ENCODE results near the gene AMFR. TPM values are rescaled to one million over a fixed set of nuclear protein-coding genes. Genes with fewer than 3 reads are reported as not detected.

The AMFR gene
- total and polyA plus RNA-seq, 10 donors = 48.1 to 249 (median 99.3) TPM

GRCh38 chr16:56405977-56406672 lies 19.2 kb downstream of the AMFR start:
- no peak for DNase-seq
- Histone ChIP-seq H3K4me3 (no peak overlapping the region), H3K27ac (no peak overlapping the region), H3K4me1 (peaks cover 0 to 4% (median 0%) of the 10 kb centered on the region in 6 donors), H3K36me3 (peaks cover 17 to 96% (median 71%) of the 10 kb centered on the region in 6 donors), H3K9me3 (no peaks in the 10 kb centered on the region), H3K27me3 (replicated peaks in 1 of 7) (no peaks in the 10 kb centered on the region)
- intact Hi-C loops (cut with DNase I; ENCODE audit: low total_unique reads) = no loop called here
- no peak for TF ChIP-seq CTCF (IDR thresholded peaks at IDR 0.05 in 8 of 11, conservative IDR thresholded peaks at IDR 0.05 in 3 of 11)
- no peak for TF ChIP-seq POLR2A (IDR thresholded peaks at IDR 0.05)
- 57 to 89% (median 71%) methylated on average over 4 of the region's 4 CpGs for WGBS, 5 donors

GRCh38 chr16:56401482-56401881 lies 23.9 kb downstream of the AMFR start:
- Histone ChIP-seq H3K4me3 (no peak overlapping the region), H3K36me3 (peaks cover 10 to 84% (median 58%) of the 10 kb centered on the region in 6 donors), H3K27me3 (replicated peaks in 1 of 7) (no peaks in the 10 kb centered on the region), H3K9me3 (no peaks in the 10 kb centered on the region), H3K4me1 (no peaks in the 10 kb centered on the region), H3K27ac (no peak overlapping the region)
- intact Hi-C loops (cut with DNase I; ENCODE audit: low total_unique reads) = no loop called here
- TF ChIP-seq CTCF (IDR thresholded peaks at IDR 0.05 in 8 of 11, conservative IDR thresholded peaks at IDR 0.05 in 3 of 11) (peak in 1 of 11 experiments; percentile 18), POLR2AphosphoS5 (IDR thresholded peaks at IDR 0.05) (no peak)
- WGBS, 5 donors = 92 to 98% (median 94%) methylated on average over 5 of the region's 5 CpGs
- no peak for DNase-seq

GRCh38 chr16:56400458-56400857 lies 24.9 kb downstream of the AMFR start:
- no peaks in the 10 kb centered on the region for H3K9me3 ChIP-seq
- H3K4me1 ChIP-seq = no peaks in the 10 kb centered on the region
- H3K36me3 ChIP-seq = peaks cover 10 to 89% (median 57%) of the 10 kb centered on the region in 6 donors
- no peak overlapping the region for H3K27ac ChIP-seq
- WGBS, 5 donors = 71 to 90% (median 80%) methylated on average over 5 of the region's 5 CpGs
- intact Hi-C loops (cut with DNase I; ENCODE audit: low total_unique reads) = no loop called here
- DNase-seq = no peak
- no peak overlapping the region for H3K4me3 ChIP-seq
- H3K27me3 ChIP-seq (replicated peaks in 1 of 7) = no peaks in the 10 kb centered on the region
- TF ChIP-seq CTCF (IDR thresholded peaks at IDR 0.05 in 8 of 11, conservative IDR thresholded peaks at IDR 0.05 in 3 of 11) = no peak
- no peak for TF ChIP-seq POLR2AphosphoS5 (IDR thresholded peaks at IDR 0.05)
- no peak for TF ChIP-seq POLR2A (IDR thresholded peaks at IDR 0.05)

GRCh38 chr16:56399486-56399885 lies 25.9 kb downstream of the AMFR start:
- no peak for TF ChIP-seq POLR2AphosphoS5 (IDR thresholded peaks at IDR 0.05)
- TF ChIP-seq POLR2A (IDR thresholded peaks at IDR 0.05) = no peak
- no peak for TF ChIP-seq CTCF (IDR thresholded peaks at IDR 0.05 in 8 of 11, conservative IDR thresholded peaks at IDR 0.05 in 3 of 11)
- H3K36me3 ChIP-seq = peaks cover 10 to 82% (median 50%) of the 10 kb centered on the region in 6 donors
- H3K4me3 ChIP-seq = no peak overlapping the region
- H3K9me3 ChIP-seq = no peaks in the 10 kb centered on the region
- H3K27me3 ChIP-seq (replicated peaks in 1 of 7) = no peaks in the 10 kb centered on the region
- intact Hi-C loops (cut with DNase I; ENCODE audit: low total_unique reads) = no loop called here
- no peaks in the 10 kb centered on the region for H3K4me1 ChIP-seq
- DNase-seq = no peak
- WGBS, 5 donors = 54 to 85% (median 82%) methylated on average over 2 of the region's 2 CpGs
- no peak overlapping the region for H3K27ac ChIP-seq

Measured in spleen (tissue), 11 donors.